HL-60 (cell line): Measurements from ENCODE around the gene NFASC.

Source experiments
- DNase-seq, 2 experiments: peaks; one replicate each; pipeline ENCODE4 v3.0.0-alpha.2; 2010 to 2020; ENCODE audit warnings: low read depth in 1 of 2, low spot score in 1 of 2
- H3K27ac ChIP-seq: fragments of 250-450 bp; sonication (Bioruptor Pico); replicated peaks from 2 replicates; pipeline ENCODE4 v1.5.1; 2020; ENCODE audit warnings: mild to moderate bottlenecking, moderate library complexity
- H3K27me3 ChIP-seq: fragments of 250-450 bp; sonication (Bioruptor Pico); 2 replicates; pipeline ENCODE4 v1.5.1; 2021; ENCODE audit warnings: mild to moderate bottlenecking, moderate library complexity; ENCODE audit not compliant: insufficient read depth, poor library complexity, severe bottlenecking
- H3K4me3 ChIP-seq: replicated peaks from 2 replicates; pipeline ENCODE4 v1.5.1; 2011; ENCODE audit warnings: mild to moderate bottlenecking, control low read depth, low read length; ENCODE audit not compliant: insufficient read depth
- CTCF ChIP-seq: IDR thresholded peaks from one replicate; pipeline ENCODE4 v1.5.1; 2011; ENCODE audit warnings: low read length, control low read depth, inconsistent platforms; ENCODE audit not compliant: insufficient read depth
- GABPA ChIP-seq: IDR thresholded peaks from 2 replicates; pipeline ENCODE4 v1.6.1; 2012; ENCODE audit warnings: low read depth
- POLR2AphosphoS5 ChIP-seq: IDR thresholded peaks from 2 replicates; pipeline ENCODE4 v1.6.1; 2012; ENCODE audit warnings: low read depth
- REST ChIP-seq: IDR thresholded peaks from 2 replicates; pipeline ENCODE4 v1.6.1; 2012; ENCODE audit warnings: low read depth; ENCODE audit not compliant: insufficient replicate concordance
- SPI1 ChIP-seq: IDR thresholded peaks from 2 replicates; pipeline ENCODE4 v1.6.1; 2012; ENCODE audit warnings: low read depth, mild to moderate bottlenecking, borderline replicate concordance

Gene NFASC

GRCh38 chr1:204858363-204858821, 12.3 kb upstream of the NFASC start:
- Histone ChIP-seq H3K27me3 (no peaks in the 10 kb centered on the region), H3K4me3 (no peak overlapping the region), H3K27ac (no peak overlapping the region)
- DNase-seq: no peak
- TF ChIP-seq SPI1: no peak

- no peak for TF ChIP-seq CTCF
- no peak for TF ChIP-seq GABPA
- no peak for TF ChIP-seq REST
- no peak for TF ChIP-seq POLR2AphosphoS5
- TF ChIP-seq SPI1: no peak
- no peak for DNase-seq
- Histone ChIP-seq H3K27me3 (no peaks in the 10 kb centered on the region), H3K4me3 (no peak overlapping the region), H3K27ac (no peak overlapping the region)
Observed at GRCh38 chr1:204859861-204860267, 10.8 kb upstream of the NFASC start.

- no peak overlapping the region for H3K4me3 ChIP-seq
- H3K27me3 ChIP-seq: no peaks in the 10 kb centered on the region
- no peak for DNase-seq
- no peak overlapping the region for H3K27ac ChIP-seq
- TF ChIP-seq SPI1 (no peak), POLR2AphosphoS5 (no peak), GABPA (no peak), CTCF (no peak), REST (no peak)
Observed at GRCh38 chr1:204863024-204863423, 7.6 kb upstream of the NFASC start.

- DNase-seq: no peak
- Histone ChIP-seq H3K4me3 (no peak overlapping the region), H3K27ac (no peak overlapping the region), H3K27me3 (no peaks in the 10 kb centered on the region)
- TF ChIP-seq POLR2AphosphoS5: no peak
- TF ChIP-seq CTCF: no peak
- no peak for TF ChIP-seq SPI1
- TF ChIP-seq REST: no peak
- TF ChIP-seq GABPA: no peak
Observed at GRCh38 chr1:204863730-204864129, 6.9 kb upstream of the NFASC start.
